ENCODE results near the gene HIPK2. TPM values are rescaled to one million over a fixed set of nuclear protein-coding genes. Genes with fewer than 3 reads are reported as not detected.

HIPK2 gene
- total and polyA plus RNA-seq, 5 experiments from 2014 or later: 2.1 to 32.9 (median 4.3) TPM

- ATAC-seq: no peak
- Mint-ChIP-seq H3K4me3 (no peak overlapping the region), H3K27me3 (no peaks in the 10 kb centered on the region), H3K9me3 (peaks cover 0 to 1% (median 0%) of the 10 kb centered on the region in 9 donors), H3K36me3 (peaks cover 4 to 31% (median 21%) of the 10 kb centered on the region in 3 donors), H3K27ac (peak overlapping the region in 3 of 10 donors; percentile 43 to 63 (median 58)), H3K4me1 (peaks cover 11 to 28% (median 17%) of the 10 kb centered on the region in 4 donors)
- POLR2A ChIA-PET: interaction anchor here (0.5 kb wide), 1 partner anchor 757 kb away, joined by 3 read pairs; no protein-coding TSS in a partner anchor
- DNase-seq: no peak
These were observed 210.0 kb downstream of the HIPK2 start for GRCh38 chr7:139567647-139568345.

- no peak for ATAC-seq
- DNase-seq: no peak
- POLR2A ChIA-PET: no interaction called here
- H3K27me3 Mint-ChIP-seq: no peaks in the 10 kb centered on the region
- peaks cover 0 to 1% (median 0%) of the 10 kb centered on the region in 9 donors for H3K9me3 Mint-ChIP-seq
- peaks cover 13 to 28% (median 18%) of the 10 kb centered on the region in 4 donors for H3K4me1 Mint-ChIP-seq
- peaks cover 4 to 28% (median 21%) of the 10 kb centered on the region in 3 donors for H3K36me3 Mint-ChIP-seq
- no peak overlapping the region for H3K4me3 Mint-ChIP-seq
- H3K27ac Mint-ChIP-seq: peak overlapping the region in 5 of 10 donors; percentile 15 to 83 (median 66)
These were observed 210.8 kb downstream of the HIPK2 start for GRCh38 chr7:139566736-139567646.

DNA sequence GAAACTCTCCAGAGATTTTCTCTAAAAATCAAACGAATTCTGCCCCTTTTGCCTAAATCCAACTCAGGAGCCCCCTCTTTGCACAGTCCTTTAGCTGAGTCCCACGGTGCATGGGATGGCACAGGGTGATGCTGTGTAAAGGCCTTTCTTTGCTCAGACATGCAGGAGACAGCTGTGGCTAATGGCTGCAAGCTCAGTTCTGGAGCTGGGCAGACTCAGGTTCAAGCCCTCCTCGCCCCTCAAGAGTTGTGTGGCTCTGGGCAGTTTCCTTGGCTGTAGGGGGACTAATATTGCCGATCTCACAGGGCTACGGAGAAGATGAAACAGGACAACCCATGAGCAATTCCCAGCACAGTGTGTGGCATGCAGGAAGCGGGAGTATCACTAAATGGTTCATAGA lies 211.7 kb downstream of the HIPK2 start:
- ATAC-seq: no peak
- H3K27ac Mint-ChIP-seq: peak overlapping the region in 7 of 10 donors; percentile 4 to 80 (median 58)
- H3K4me1 Mint-ChIP-seq: peaks cover 13 to 28% (median 18%) of the 10 kb centered on the region in 4 donors
- no peak for DNase-seq
- POLR2A ChIA-PET: no interaction called here
- peaks cover 4 to 21% (median 19%) of the 10 kb centered on the region in 3 donors for H3K36me3 Mint-ChIP-seq
- no peak overlapping the region for H3K4me3 Mint-ChIP-seq
- no peaks in the 10 kb centered on the region for H3K27me3 Mint-ChIP-seq
- H3K9me3 Mint-ChIP-seq: peaks cover 0 to 1% (median 0%) of the 10 kb centered on the region in 9 donors

DNA sequence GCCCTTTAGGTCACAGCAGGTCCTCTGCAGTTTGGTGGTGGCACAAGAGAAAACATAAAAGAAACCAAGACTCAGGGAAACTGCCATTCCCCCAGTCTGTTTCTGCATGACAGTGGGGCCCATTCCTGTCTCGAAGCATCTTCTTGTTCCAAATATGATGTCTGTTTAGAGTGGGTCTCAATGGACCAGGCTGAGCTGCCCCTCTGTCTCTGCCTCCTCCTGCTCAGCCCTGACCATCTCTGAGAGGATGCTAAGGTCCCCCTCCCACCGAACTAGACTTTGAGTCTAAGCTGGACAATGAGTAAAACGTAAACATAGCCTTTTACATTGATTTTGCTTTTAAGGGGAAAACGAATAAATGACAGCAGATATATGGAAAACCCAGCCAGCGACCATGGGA lies 213.9 kb downstream of the HIPK2 start:
- Mint-ChIP-seq H3K4me1 (peaks cover 14 to 28% (median 20%) of the 10 kb centered on the region in 4 donors), H3K4me3 (no peak overlapping the region), H3K9me3 (peaks cover 0 to 5% (median 0%) of the 10 kb centered on the region in 9 donors), H3K27ac (peak overlapping the region in 5 of 10 donors; percentile 4 to 62 (median 49)), H3K36me3 (peaks cover 8 to 17% (median 13%) of the 10 kb centered on the region in 3 donors), H3K27me3 (peaks cover 2 to 9% (median 6%) of the 10 kb centered on the region in 5 donors)
- ATAC-seq: no peak
- POLR2A ChIA-PET: interaction anchor here (0.6 kb wide), 1 partner anchor 1229 kb away, joined by 3 read pairs; no protein-coding TSS in a partner anchor
- DNase-seq: no peak

DNA sequence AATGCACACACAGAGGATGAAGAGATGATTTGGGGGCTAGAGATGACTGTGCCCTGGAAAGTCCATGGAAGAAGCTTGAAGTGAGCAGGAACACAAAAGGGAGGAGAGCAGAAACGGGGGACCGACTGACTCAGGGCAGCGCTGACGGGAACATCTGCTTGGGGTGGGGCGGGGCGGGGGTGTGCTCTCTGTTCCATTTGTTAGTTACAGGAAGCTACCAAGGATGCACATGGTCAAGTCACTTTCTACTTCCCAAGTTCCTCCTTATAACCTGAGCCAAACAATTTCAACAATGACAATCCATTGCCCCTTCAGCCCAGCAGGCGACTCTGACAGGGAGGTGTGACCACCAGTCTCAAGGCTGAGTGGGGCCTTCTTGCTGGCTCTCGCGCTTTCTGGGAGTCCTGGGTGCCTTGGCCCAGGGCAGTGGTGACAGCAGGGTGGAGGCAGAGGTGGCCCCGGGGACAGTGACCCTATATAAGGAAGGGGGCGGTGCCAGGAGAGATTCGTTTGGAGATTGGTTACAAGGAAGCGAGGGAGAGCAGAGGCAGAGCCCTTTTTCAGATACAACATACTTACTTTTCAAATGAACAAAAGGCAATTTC lies 214.7 kb downstream of the HIPK2 start:
- Mint-ChIP-seq H3K9me3 (peaks cover 0 to 5% (median 0%) of the 10 kb centered on the region in 9 donors), H3K36me3 (peaks cover 6 to 12% (median 11%) of the 10 kb centered on the region in 3 donors), H3K27ac (peak overlapping the region in 3 of 10 donors; percentile 17 to 63 (median 33)), H3K4me1 (peaks cover 13 to 26% (median 17%) of the 10 kb centered on the region in 4 donors), H3K4me3 (no peak overlapping the region), H3K27me3 (peaks cover 3 to 14% (median 8%) of the 10 kb centered on the region in 5 donors)
- POLR2A ChIA-PET: no interaction called here
- DNase-seq: no peak
- no peak for ATAC-seq

GRCh38 chr7:139562491-139562890 lies 215.3 kb downstream of the HIPK2 start:
- H3K36me3 Mint-ChIP-seq: peaks cover 2 to 8% (median 8%) of the 10 kb centered on the region in 3 donors
- peak overlapping the region in 2 of 10 donors; percentile 11 to 66 for H3K27ac Mint-ChIP-seq
- POLR2A ChIA-PET: no interaction called here
- peaks cover 0 to 5% (median 0%) of the 10 kb centered on the region in 9 donors for H3K9me3 Mint-ChIP-seq
- no peak overlapping the region for H3K4me3 Mint-ChIP-seq
- ATAC-seq (no peak), DNase-seq (no peak)
- peaks cover 11 to 23% (median 16%) of the 10 kb centered on the region in 4 donors for H3K4me1 Mint-ChIP-seq
- H3K27me3 Mint-ChIP-seq: peaks cover 5 to 14% (median 9%) of the 10 kb centered on the region in 5 donors

DNA sequence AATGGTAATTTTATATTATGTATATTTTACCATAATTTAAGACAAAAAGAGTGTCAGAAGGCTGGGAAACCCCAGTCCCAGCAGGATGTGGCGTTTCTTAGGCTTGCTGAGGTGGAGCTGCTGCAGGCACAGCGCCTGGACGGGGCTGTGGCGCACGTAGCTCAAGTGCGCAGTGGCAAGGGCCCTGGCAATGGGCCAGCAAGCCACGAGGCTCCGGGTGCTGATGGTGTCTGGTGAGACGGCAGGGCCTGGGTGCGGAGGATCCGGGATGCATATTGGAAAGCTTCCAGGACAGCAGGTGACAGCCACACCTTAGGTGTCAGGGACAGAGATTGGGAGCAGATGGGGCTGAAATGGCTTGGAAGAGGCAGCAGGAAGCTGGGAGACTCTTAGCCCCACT lies 217.1 kb downstream of the HIPK2 start:
- POLR2A ChIA-PET: no interaction called here
- H3K9me3 Mint-ChIP-seq: peaks cover 0 to 5% (median 0%) of the 10 kb centered on the region in 9 donors
- H3K27me3 Mint-ChIP-seq: peaks cover 5 to 14% (median 9%) of the 10 kb centered on the region in 5 donors
- peaks cover 0 to 8% (median 0%) of the 10 kb centered on the region in 3 donors for H3K36me3 Mint-ChIP-seq
- no peak overlapping the region for H3K4me3 Mint-ChIP-seq
- H3K4me1 Mint-ChIP-seq: peaks cover 7 to 12% (median 9%) of the 10 kb centered on the region in 4 donors
- no peak for ATAC-seq
- H3K27ac Mint-ChIP-seq: peak overlapping the region in 2 of 10 donors; percentile 36 to 88
- no peak for DNase-seq

GRCh38 chr7:139560199-139560598 lies 217.6 kb downstream of the HIPK2 start:
- peaks cover 5 to 14% (median 9%) of the 10 kb centered on the region in 5 donors for H3K27me3 Mint-ChIP-seq
- DNase-seq: no peak
- peaks cover 0 to 5% (median 0%) of the 10 kb centered on the region in 9 donors for H3K9me3 Mint-ChIP-seq
- H3K4me1 Mint-ChIP-seq: peaks cover 3 to 8% (median 6%) of the 10 kb centered on the region in 4 donors
- peaks cover 0 to 8% (median 0%) of the 10 kb centered on the region in 3 donors for H3K36me3 Mint-ChIP-seq
- POLR2A ChIA-PET: no interaction called here
- no peak overlapping the region for H3K4me3 Mint-ChIP-seq
- ATAC-seq: no peak
- peak overlapping the region in 1 of 10 donors; percentile 61 for H3K27ac Mint-ChIP-seq

DNA sequence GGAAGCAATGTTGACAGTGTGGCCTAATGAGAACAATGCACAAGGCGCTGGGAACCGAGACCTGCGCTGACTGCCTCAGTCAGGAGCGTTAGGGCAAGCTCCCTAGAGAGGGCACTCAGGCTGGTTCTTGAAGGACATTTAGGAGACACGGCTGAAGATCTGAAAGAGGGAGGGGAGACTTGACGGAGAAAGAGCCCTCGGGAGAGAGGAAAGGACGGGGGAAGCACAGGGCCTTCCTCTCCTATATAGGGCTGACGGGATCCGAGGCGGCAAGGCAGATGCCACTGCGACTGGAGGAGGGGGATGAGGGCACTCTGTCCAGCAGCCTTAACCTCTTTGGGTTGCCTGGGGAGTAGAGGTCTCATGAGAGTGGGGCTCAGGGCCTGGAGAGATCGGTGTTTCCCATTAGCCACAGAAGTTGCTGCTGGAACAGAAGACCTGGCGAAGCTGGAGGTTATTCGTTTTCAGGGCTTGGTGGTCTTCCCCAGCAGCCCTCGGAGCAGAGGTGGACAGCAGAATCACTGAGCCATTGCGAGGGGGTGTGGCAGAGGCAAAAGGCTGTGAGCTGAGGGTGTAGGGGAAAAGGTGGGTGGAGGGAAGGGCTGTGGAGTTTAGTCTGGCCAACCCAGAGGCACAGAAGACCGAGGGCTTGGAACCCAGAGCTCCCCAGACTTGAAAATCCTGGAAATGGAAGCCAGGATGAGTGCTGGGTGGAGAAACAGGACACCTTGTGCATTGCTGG lies 218.3 kb downstream of the HIPK2 start:
- Mint-ChIP-seq H3K27ac (peak overlapping the region in 2 of 10 donors; percentile 35 to 65), H3K4me1 (peaks cover 2 to 8% (median 4%) of the 10 kb centered on the region in 4 donors), H3K9me3 (peaks cover 0 to 5% (median 0%) of the 10 kb centered on the region in 9 donors), H3K4me3 (no peak overlapping the region), H3K36me3 (peaks cover 0 to 8% (median 0%) of the 10 kb centered on the region in 3 donors), H3K27me3 (peaks cover 5 to 14% (median 9%) of the 10 kb centered on the region in 5 donors)
- no peak for DNase-seq
- no peak for ATAC-seq
- POLR2A ChIA-PET: no interaction called here

DNA sequence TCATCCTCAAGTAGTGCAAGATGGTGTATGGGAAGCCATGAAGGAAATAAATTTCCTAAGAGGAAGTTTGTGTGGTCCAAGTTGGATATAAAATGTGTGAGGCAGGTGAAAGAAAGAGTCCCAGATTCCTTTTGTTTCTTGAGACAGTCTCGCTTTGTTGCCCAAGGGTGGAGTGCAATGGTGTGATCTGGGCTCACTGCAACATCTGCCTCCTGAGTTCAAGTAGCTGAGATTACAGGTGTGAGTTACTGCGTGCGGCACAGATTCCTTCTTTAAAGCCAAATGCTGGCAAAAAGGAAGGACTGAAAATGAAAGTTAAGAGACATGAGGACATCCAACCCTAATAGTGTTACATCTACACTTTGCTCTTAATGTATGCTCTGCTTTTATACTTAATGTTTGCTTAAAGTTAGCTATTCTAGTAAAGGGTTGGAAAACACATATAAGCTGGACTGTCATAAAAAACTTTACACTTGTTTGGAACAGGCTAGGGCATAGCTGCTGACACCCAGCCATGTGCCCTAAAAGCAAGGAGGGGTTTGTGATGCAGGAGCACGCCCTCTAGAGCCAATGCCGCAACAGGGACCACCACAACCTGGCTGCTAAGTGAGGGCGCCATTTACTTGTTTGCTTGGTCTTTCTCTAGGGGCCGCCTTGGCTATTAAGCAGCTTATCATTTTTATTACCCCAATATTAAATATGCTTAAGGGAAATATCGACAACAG lies 219.8 kb downstream of the HIPK2 start:
- no peak overlapping the region for H3K4me3 Mint-ChIP-seq

More for the DNA sequence above, 219.8 kb downstream of the HIPK2 start:
- DNase-seq (no peak), ATAC-seq (no peak)
- POLR2A ChIA-PET: no interaction called here
- peaks cover 0 to 6% (median 2%) of the 10 kb centered on the region in 4 donors for H3K4me1 Mint-ChIP-seq
- H3K27me3 Mint-ChIP-seq: peaks cover 5 to 14% (median 9%) of the 10 kb centered on the region in 5 donors
- peaks cover 0 to 5% (median 0%) of the 10 kb centered on the region in 9 donors for H3K9me3 Mint-ChIP-seq
- H3K36me3 Mint-ChIP-seq: peaks cover 0 to 8% (median 0%) of the 10 kb centered on the region in 3 donors
- H3K27ac Mint-ChIP-seq: no peak overlapping the region
